Neuronal stem cell (in vitro differentiated cells): ENCODE data around the gene SENP2.

Experiments used
- DNase-seq: peaks from one replicate; pipeline ENCODE4 v3.0.0-alpha.2; 2013; ENCODE audit warnings: low spot score
- H2AFZ ChIP-seq: one replicate; pipeline ENCODE4 v1.6.1; 2013; ENCODE audit warnings: mild to moderate bottlenecking, low read length, inconsistent platforms
- H2AK5ac ChIP-seq: 2 replicates; pipeline ENCODE4 v1.6.1; 2013; ENCODE audit warnings: low read depth, mild to moderate bottlenecking, inconsistent platforms, low read length, moderate library complexity, mixed read lengths
- H2BK120ac ChIP-seq: 2 replicates; pipeline ENCODE4 v1.6.1; 2013; ENCODE audit warnings: low read depth, mild to moderate bottlenecking, inconsistent platforms, low read length, moderate library complexity, mixed read lengths
- H2BK12ac ChIP-seq: one replicate; pipeline ENCODE4 v1.6.1; 2013; ENCODE audit warnings: low read length, inconsistent platforms
- H2BK15ac ChIP-seq: 2 replicates; pipeline ENCODE4 v1.6.1; 2013; ENCODE audit warnings: mild to moderate bottlenecking, low read length, inconsistent platforms, mixed read lengths
- H2BK5ac ChIP-seq: one replicate; pipeline ENCODE4 v1.6.1; 2013; ENCODE audit warnings: inconsistent platforms, mild to moderate bottlenecking, low read length, moderate library complexity
- H3K14ac ChIP-seq: one replicate; pipeline ENCODE4 v1.6.1; 2013; ENCODE audit warnings: low read length, inconsistent platforms
- H3K18ac ChIP-seq: 2 replicates; pipeline ENCODE4 v1.6.1; 2013; ENCODE audit warnings: low read length, inconsistent platforms
- H3K23ac ChIP-seq: 2 replicates; pipeline ENCODE4 v1.6.1; 2013; ENCODE audit warnings: low read depth, mild to moderate bottlenecking, mixed read lengths, low read length, inconsistent platforms; ENCODE audit not compliant: poor library complexity
- H3K27ac ChIP-seq: replicated peaks from 3 replicates; pipeline ENCODE4 v1.5.1; 2013; ENCODE audit warnings: low read length, inconsistent platforms
- H3K27me3 ChIP-seq, 3 experiments: 2 replicates each; pipeline ENCODE4 v1.6.1; 2013; ENCODE audit warnings: low read length in 3 of 3, mild to moderate bottlenecking in 2 of 3, inconsistent platforms in 1 of 3, low read depth in 1 of 3, mixed read lengths in 1 of 3, moderate library complexity in 1 of 3; ENCODE audit not compliant: control insufficient read depth in 3 of 3, insufficient read depth in 3 of 3
- H3K36me3 ChIP-seq, 2 donors: replicated peaks in 1 of 2; 2 replicates each; pipeline ENCODE4 v1.6.1; 2013; ENCODE audit warnings: low read length in 2 of 2; ENCODE audit not compliant: control insufficient read depth in 2 of 2, insufficient read depth in 2 of 2
- H3K4ac ChIP-seq: 2 replicates; pipeline ENCODE4 v1.6.1; 2013; ENCODE audit warnings: inconsistent platforms, mild to moderate bottlenecking, low read length, moderate library complexity
- H3K4me1 ChIP-seq, 2 donors: 1 replicate in 1 of 2; 2 replicates in 1 of 2; pipeline ENCODE4 v1.6.1; 2013; ENCODE audit warnings: low read length in 2 of 2, low read depth in 1 of 2; ENCODE audit not compliant: control insufficient read depth in 2 of 2, insufficient read depth in 1 of 2
- H3K4me2 ChIP-seq: one replicate; pipeline ENCODE4 v1.6.1; 2013; ENCODE audit warnings: mild to moderate bottlenecking, low read length, inconsistent platforms; ENCODE audit not compliant: insufficient read depth, poor library complexity, severe bottlenecking
- H3K4me3 ChIP-seq, 2 donors: 2 replicates each; pipeline ENCODE4 v1.5.1; 2013; ENCODE audit warnings: low read length in 2 of 2, mild to moderate bottlenecking in 2 of 2, inconsistent platforms in 1 of 2, moderate library complexity in 1 of 2
- H3K79me1 ChIP-seq: one replicate; pipeline ENCODE4 v1.6.1; 2013; ENCODE audit warnings: low read depth, mild to moderate bottlenecking, inconsistent platforms, low read length, moderate library complexity
- H3K9ac ChIP-seq: one replicate; pipeline ENCODE4 v1.6.1; 2013; ENCODE audit warnings: mild to moderate bottlenecking, low read depth, low read length, inconsistent platforms; ENCODE audit not compliant: poor library complexity
- H3K9me3 ChIP-seq, 2 donors: replicated peaks in 1 of 2; 2 replicates each; pipeline versions ENCODE3 to v1.6.1; 2013; ENCODE audit warnings: low read length in 2 of 2, mild to moderate bottlenecking in 2 of 2, inconsistent platforms in 1 of 2, low read depth in 1 of 2, mixed read lengths in 1 of 2, moderate library complexity in 1 of 2; ENCODE audit not compliant: control insufficient read depth in 2 of 2, insufficient read depth in 1 of 2
- H4K8ac ChIP-seq: one replicate; pipeline ENCODE4 v1.6.1; 2013; ENCODE audit warnings: low read depth, mild to moderate bottlenecking, inconsistent platforms, low read length, moderate library complexity
- H4K91ac ChIP-seq: one replicate; pipeline ENCODE4 v1.6.1; 2013; ENCODE audit warnings: low read length, low read depth, mild to moderate bottlenecking, inconsistent platforms; ENCODE audit not compliant: poor library complexity
- WGBS, 2 donors: extraction: QIAGEN DNeasy Blood & Tissue Kit; methylation state at CpG; one replicate each; pipeline ENCODE4 v1.1.7; 2013; ENCODE audit warnings: missing lambda C conversion rate in 2 of 2, mixed read lengths in 1 of 2; ENCODE audit not compliant: insufficient read length in 2 of 2, insufficient replicate concordance in 1 of 2; ENCODE audit errors: extremely low coverage in 2 of 2; 5-methylcytosine and 5-hydroxymethylcytosine counted together

SENP2 gene

GRCh38 chr3:185631108-185631507, 45.0 kb downstream of the SENP2 start:
- no peak overlapping the region for H3K27ac ChIP-seq
- WGBS, 2 donors, result no CpG with 5 or more reads among the region's 4 CpGs

GRCh38 chr3:185631508-185632206, 45.6 kb downstream of the SENP2 start:
- no peak overlapping the region for H3K4ac ChIP-seq
- no peaks in the 10 kb centered on the region for H3K27me3 ChIP-seq
- H2BK12ac ChIP-seq, result no peak overlapping the region
- no peak overlapping the region for H3K9ac ChIP-seq
- H3K27ac ChIP-seq, result no peak overlapping the region
- H3K36me3 ChIP-seq, result peaks cover 4 to 33% of the 10 kb centered on the region in 2 donors
- no peak overlapping the region for H3K18ac ChIP-seq
- no peak overlapping the region for H3K14ac ChIP-seq
- H4K8ac ChIP-seq, result no peak overlapping the region
- H2BK120ac ChIP-seq, result no peak overlapping the region
- no peak overlapping the region for H2BK5ac ChIP-seq
- no peaks in the 10 kb centered on the region for H3K4me1 ChIP-seq
- H4K91ac ChIP-seq, result no peak overlapping the region
- H3K79me1 ChIP-seq, result no peaks in the 10 kb centered on the region
- H2BK15ac ChIP-seq, result no peak overlapping the region
- no peaks in the 10 kb centered on the region for H3K9me3 ChIP-seq
- no peak overlapping the region for H3K4me2 ChIP-seq
- H3K4me3 ChIP-seq, result no peak overlapping the region
- no CpG with 5 or more reads among the region's 7 CpGs for WGBS, 2 donors
- DNase-seq, result no peak
- no peak overlapping the region for H2AFZ ChIP-seq
- no peak overlapping the region for H3K23ac ChIP-seq
- H2AK5ac ChIP-seq, result no peak overlapping the region

More at GRCh38 chr3:185631108-185631507, 45.0 kb downstream of the SENP2 start:
- Histone ChIP-seq H2AK5ac (no peak overlapping the region), H3K79me1 (no peaks in the 10 kb centered on the region), H4K91ac (no peak overlapping the region), H3K4ac (no peak overlapping the region), H2BK120ac (no peak overlapping the region), H4K8ac (no peak overlapping the region), H3K14ac (no peak overlapping the region), H3K18ac (no peak overlapping the region), H3K9me3 (no peaks in the 10 kb centered on the region), H3K4me3 (no peak overlapping the region), H2BK5ac (no peak overlapping the region), H2BK15ac (no peak overlapping the region), H3K4me2 (no peak overlapping the region), H3K9ac (no peak overlapping the region), H3K23ac (no peak overlapping the region), H3K4me1 (no peaks in the 10 kb centered on the region), H3K27me3 (no peaks in the 10 kb centered on the region), H2BK12ac (no peak overlapping the region), H3K36me3 (peaks cover 4 to 35% of the 10 kb centered on the region in 2 donors), H2AFZ (no peak overlapping the region)
- DNase-seq, result no peak

- H3K9ac ChIP-seq, result no peak overlapping the region
- H3K36me3 ChIP-seq, result peaks cover 4 to 23% of the 10 kb centered on the region in 2 donors
- H2BK15ac ChIP-seq, result no peak overlapping the region
- H3K4me1 ChIP-seq, result no peaks in the 10 kb centered on the region
- H2AFZ ChIP-seq, result no peak overlapping the region
- no CpG with 5 or more reads among the region's 4 CpGs for WGBS, 2 donors
- H2BK5ac ChIP-seq, result no peak overlapping the region
- H4K91ac ChIP-seq, result no peak overlapping the region
- no peak overlapping the region for H3K4me2 ChIP-seq
- no peak overlapping the region for H3K4me3 ChIP-seq
- no peak overlapping the region for H2BK120ac ChIP-seq
- H3K79me1 ChIP-seq, result no peaks in the 10 kb centered on the region
- H3K9me3 ChIP-seq, result no peaks in the 10 kb centered on the region
- H3K27me3 ChIP-seq, result no peaks in the 10 kb centered on the region
- H3K4ac ChIP-seq, result no peak overlapping the region
- H2BK12ac ChIP-seq, result no peak overlapping the region
- DNase-seq, result no peak
- no peak overlapping the region for H3K23ac ChIP-seq
- H4K8ac ChIP-seq, result no peak overlapping the region
- H2AK5ac ChIP-seq, result no peak overlapping the region
- no peak overlapping the region for H3K18ac ChIP-seq
- no peak overlapping the region for H3K27ac ChIP-seq
- no peak overlapping the region for H3K14ac ChIP-seq
These were observed 46.9 kb downstream of the SENP2 start for GRCh38 chr3:185632996-185633395.

GRCh38 chr3:185637388-185637787, 51.3 kb downstream of the SENP2 start:
- H2BK5ac ChIP-seq, result no peak overlapping the region
- H3K14ac ChIP-seq, result no peak overlapping the region
- no peak overlapping the region for H4K91ac ChIP-seq
- no peak overlapping the region for H3K4ac ChIP-seq
- no peak overlapping the region for H3K9ac ChIP-seq
- no peak overlapping the region for H2BK120ac ChIP-seq
- no peak for DNase-seq
- H3K4me1 ChIP-seq, result no peaks in the 10 kb centered on the region
- H3K36me3 ChIP-seq, result peaks cover 3 to 12% of the 10 kb centered on the region in 2 donors
- no peak overlapping the region for H3K23ac ChIP-seq
- H3K4me3 ChIP-seq, result no peak overlapping the region
- H3K18ac ChIP-seq, result no peak overlapping the region
- H2BK15ac ChIP-seq, result no peak overlapping the region
- no peaks in the 10 kb centered on the region for H3K79me1 ChIP-seq
- WGBS, 2 donors, result no CpG with 5 or more reads among the region's 3 CpGs
- H4K8ac ChIP-seq, result no peak overlapping the region
- H2AFZ ChIP-seq, result no peak overlapping the region
- H3K27me3 ChIP-seq, result no peaks in the 10 kb centered on the region
- no peaks in the 10 kb centered on the region for H3K9me3 ChIP-seq
- no peak overlapping the region for H3K27ac ChIP-seq
- H2BK12ac ChIP-seq, result no peak overlapping the region
- H2AK5ac ChIP-seq, result no peak overlapping the region
- no peak overlapping the region for H3K4me2 ChIP-seq
